Neutrophil (primary cell): ENCODE data around the gene MYO16.

Experiments used
- H3K27ac ChIP-seq: fragments of 200-600 bp; sonication (generic); 2 replicates; pipeline ENCODE4 v1.5.1; 2016; ENCODE audit warnings: mild to moderate bottlenecking, moderate library complexity
- H3K27me3 ChIP-seq: fragments of 200-600 bp; sonication (generic); 2 replicates; pipeline ENCODE4 v1.6.0; 2016; ENCODE audit warnings: mild to moderate bottlenecking
- H3K36me3 ChIP-seq: fragments of 200-600 bp; sonication (generic); 2 replicates; pipeline ENCODE4 v1.5.1; 2017
- H3K4me1 ChIP-seq, 2 experiments: fragments of 200-600 bp in 1 of 2; sonication (generic) in 1 of 2; 1 replicate in 1 of 2; 2 replicates in 1 of 2; pipeline versions ENCODE4 v1.5.1 to v1.6.1; 2013 to 2016; ENCODE audit warnings: low read depth in 1 of 2, low read length in 1 of 2, mild to moderate bottlenecking in 1 of 2, moderate library complexity in 1 of 2; ENCODE audit not compliant: control insufficient read depth in 1 of 2, insufficient read depth in 1 of 2
- H3K4me3 ChIP-seq, 2 experiments: fragments of 200-600 bp in 1 of 2; sonication (generic) in 1 of 2; 1 replicate in 1 of 2; 2 replicates in 1 of 2; pipeline ENCODE4 v1.5.1; 2013 to 2016; ENCODE audit warnings: low read depth in 1 of 2, low read length in 1 of 2, mild to moderate bottlenecking in 1 of 2, moderate library complexity in 1 of 2
- H3K9me3 ChIP-seq: fragments of 200-600 bp; sonication (generic); 2 replicates; pipeline ENCODE4 v1.5.1; 2016
- CTCF ChIP-seq: fragments of 200-600 bp; sonication (generic); IDR thresholded peaks from 2 replicates; pipeline ENCODE4 v1.5.1; 2016; ENCODE audit warnings: antibody characterized with exemption

The MYO16 gene

DNA sequence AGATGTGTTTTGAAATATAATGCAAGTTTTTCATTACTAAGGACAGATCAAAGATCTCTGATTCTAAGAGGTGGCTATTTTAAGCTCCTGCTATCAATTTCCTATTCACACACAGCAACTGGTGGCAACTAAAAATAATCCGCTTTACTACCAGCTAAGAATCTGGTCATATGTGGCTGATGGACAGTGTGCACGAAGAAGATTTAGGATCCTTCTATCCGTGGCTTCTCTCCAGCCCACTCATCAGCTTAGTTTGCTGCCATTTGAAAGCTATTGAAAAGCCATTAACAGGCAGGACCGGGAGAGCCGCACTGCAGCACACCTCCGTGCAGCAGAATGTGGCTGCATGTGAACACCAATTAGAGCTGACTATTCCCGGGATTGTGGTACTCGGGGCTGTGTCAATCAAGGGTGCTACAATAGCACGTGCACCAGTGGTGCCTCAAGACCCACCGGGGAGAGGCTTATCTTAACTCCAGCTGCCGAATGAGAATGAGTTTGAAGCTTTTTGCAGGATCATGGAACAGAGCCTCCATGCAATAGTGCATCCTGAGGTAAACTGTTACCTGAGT, at the start of gene MYO16:
TSS of gene MYO16 (plus strand) at position 431 of the 572 bp plus-strand sequence. CDS start 234 bp downstream, outside the sequence.
- H3K9me3 ChIP-seq = no peaks in the 10 kb centered on the region
- no peaks in the 10 kb centered on the region for H3K4me1 ChIP-seq
- no peaks in the 10 kb centered on the region for H3K27me3 ChIP-seq
- no peak within 1 kb of the TSS for H3K4me3 ChIP-seq
- H3K36me3 ChIP-seq = no peaks in the 10 kb centered on the region
- H3K27ac ChIP-seq = no peak within 1 kb of the TSS
- no peak for TF ChIP-seq CTCF

GRCh38 chr13:108586826-108587225, 42.6 kb upstream of the MYO16 start:
- Histone ChIP-seq H3K4me1 (no peaks in the 10 kb centered on the region), H3K9me3 (no peaks in the 10 kb centered on the region), H3K27ac (no peak overlapping the region), H3K27me3 (no peaks in the 10 kb centered on the region), H3K36me3 (no peaks in the 10 kb centered on the region), H3K4me3 (no peak overlapping the region)
- no peak for TF ChIP-seq CTCF

DNA sequence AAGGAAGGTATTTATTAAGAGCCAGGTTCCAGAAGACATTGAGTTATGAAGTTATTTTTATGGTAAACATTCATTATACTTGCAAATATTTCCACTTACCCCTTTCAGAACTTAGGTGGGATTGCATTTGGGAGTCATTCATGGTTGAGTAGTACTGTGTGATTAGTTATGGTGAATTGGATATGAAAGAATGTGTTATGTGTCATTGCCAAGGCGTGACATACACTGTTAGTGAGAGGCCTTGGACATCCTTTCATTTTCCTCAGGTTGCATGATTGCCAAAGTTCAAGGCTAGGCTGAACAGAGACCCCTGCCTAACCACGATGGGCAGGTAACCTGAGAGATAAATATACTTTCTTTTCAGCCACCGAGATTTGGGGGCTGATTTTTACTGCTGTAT, 40.9 kb upstream of the MYO16 start:
- Histone ChIP-seq H3K4me1 (no peaks in the 10 kb centered on the region), H3K4me3 (no peak overlapping the region), H3K36me3 (no peaks in the 10 kb centered on the region), H3K9me3 (no peaks in the 10 kb centered on the region), H3K27me3 (no peaks in the 10 kb centered on the region), H3K27ac (no peak overlapping the region)
- no peak for TF ChIP-seq CTCF

DNA sequence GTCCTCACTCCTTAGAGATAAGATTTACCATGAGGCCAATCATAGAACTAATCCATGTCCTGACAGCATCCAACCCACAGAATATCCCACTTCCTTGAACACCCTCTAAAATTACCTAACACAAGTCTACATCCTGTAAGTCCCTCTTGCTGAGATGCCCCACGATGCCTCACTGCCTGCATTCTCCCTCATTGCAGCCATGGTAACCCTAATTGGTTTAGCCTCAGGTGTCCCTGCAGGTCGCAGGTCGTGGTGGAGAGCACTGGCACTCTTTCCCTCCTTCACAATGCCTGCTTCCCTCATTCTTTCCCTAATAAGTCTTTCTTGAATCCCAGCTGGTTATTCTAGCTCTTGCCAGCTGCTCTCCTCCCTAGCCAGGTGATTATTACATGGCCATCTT, 35.3 kb upstream of the MYO16 start:
- no peak for TF ChIP-seq CTCF

GRCh38 chr13:108595436-108596274, 33.8 kb upstream of the MYO16 start:
- Histone ChIP-seq H3K4me3 (no peak overlapping the region), H3K36me3 (no peaks in the 10 kb centered on the region), H3K27me3 (no peaks in the 10 kb centered on the region), H3K27ac (no peak overlapping the region), H3K4me1 (no peaks in the 10 kb centered on the region), H3K9me3 (no peaks in the 10 kb centered on the region)
- TF ChIP-seq CTCF = no peak

More for the DNA sequence above, 35.3 kb upstream of the MYO16 start:
- Histone ChIP-seq H3K36me3 (no peaks in the 10 kb centered on the region), H3K4me1 (no peaks in the 10 kb centered on the region), H3K27ac (no peak overlapping the region), H3K4me3 (no peak overlapping the region), H3K27me3 (no peaks in the 10 kb centered on the region), H3K9me3 (no peaks in the 10 kb centered on the region)
